HEK293 (cell line): Measurements from ENCODE around the gene CACNA2D1.

Experiments
- KLF10 ChIP-seq: fragments of 450-650 bp; IDR thresholded peaks from 2 replicates; pipeline ENCODE4 v1.5.1; 2018; ENCODE audit warnings: missing biosample characterization, mild to moderate bottlenecking, missing genetic modification characterization
- ZEB2 ChIP-seq: fragments of 450-650 bp; formaldehyde crosslinking; IDR thresholded peaks from 2 replicates; pipeline ENCODE4 v1.5.1; 2016; ENCODE audit warnings: missing biosample characterization, missing genetic modification characterization
- ZNF132 ChIP-seq: fragments of 450-650 bp; formaldehyde crosslinking; IDR thresholded peaks from 2 replicates; pipeline ENCODE4 v1.5.1; 2017; ENCODE audit warnings: missing biosample characterization, missing genetic modification characterization, borderline replicate concordance
- ZNF664 ChIP-seq: fragments of 450-650 bp; formaldehyde crosslinking; IDR thresholded peaks from 2 replicates; pipeline ENCODE4 v1.5.1; 2016; ENCODE audit warnings: missing biosample characterization, missing genetic modification characterization
- TF ChIP-seq, protein P1 (sequence below): fragments of 450-650 bp; formaldehyde crosslinking; IDR thresholded peaks from 2 replicates; pipeline ENCODE4 v1.5.1; 2016; ENCODE audit warnings: missing biosample characterization, missing genetic modification characterization
- TF ChIP-seq, protein P2 (sequence below): fragments of 450-650 bp; formaldehyde crosslinking; IDR thresholded peaks from 2 replicates; pipeline ENCODE4 v1.5.1; 2016; ENCODE audit warnings: missing biosample characterization, missing genetic modification characterization

DNA sequence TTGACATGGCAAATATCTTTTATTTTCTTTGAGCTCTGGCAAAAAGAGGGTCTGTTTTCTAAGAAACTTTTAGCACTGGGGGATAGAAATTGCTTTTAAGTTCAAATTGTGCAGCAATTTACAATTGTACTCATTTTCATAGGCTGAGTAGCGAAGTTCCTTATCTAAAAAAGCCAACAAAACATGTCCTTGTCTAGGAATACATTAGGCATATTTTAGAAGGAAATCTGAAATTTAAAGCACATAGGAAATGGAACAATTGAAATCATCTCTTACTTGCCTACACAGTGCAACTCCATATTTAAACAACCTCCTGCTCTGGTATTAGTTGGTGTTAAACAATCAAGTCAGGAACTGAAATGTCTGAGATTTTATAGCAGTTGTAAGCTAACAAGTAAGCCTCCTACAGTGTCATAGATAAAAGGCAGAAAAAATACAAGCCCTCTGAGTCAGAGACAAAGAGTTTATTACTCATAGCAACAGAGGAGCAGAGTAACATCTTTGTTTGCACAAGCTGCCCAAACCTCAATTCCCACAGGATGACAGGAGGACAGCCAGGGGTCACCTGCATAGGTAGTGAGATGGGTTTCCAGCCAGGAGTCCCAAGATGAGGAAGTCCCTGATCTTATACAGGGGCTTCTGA, 393.6 kb downstream of the CACNA2D1 start:
- TF ChIP-seq, protein P1, sequence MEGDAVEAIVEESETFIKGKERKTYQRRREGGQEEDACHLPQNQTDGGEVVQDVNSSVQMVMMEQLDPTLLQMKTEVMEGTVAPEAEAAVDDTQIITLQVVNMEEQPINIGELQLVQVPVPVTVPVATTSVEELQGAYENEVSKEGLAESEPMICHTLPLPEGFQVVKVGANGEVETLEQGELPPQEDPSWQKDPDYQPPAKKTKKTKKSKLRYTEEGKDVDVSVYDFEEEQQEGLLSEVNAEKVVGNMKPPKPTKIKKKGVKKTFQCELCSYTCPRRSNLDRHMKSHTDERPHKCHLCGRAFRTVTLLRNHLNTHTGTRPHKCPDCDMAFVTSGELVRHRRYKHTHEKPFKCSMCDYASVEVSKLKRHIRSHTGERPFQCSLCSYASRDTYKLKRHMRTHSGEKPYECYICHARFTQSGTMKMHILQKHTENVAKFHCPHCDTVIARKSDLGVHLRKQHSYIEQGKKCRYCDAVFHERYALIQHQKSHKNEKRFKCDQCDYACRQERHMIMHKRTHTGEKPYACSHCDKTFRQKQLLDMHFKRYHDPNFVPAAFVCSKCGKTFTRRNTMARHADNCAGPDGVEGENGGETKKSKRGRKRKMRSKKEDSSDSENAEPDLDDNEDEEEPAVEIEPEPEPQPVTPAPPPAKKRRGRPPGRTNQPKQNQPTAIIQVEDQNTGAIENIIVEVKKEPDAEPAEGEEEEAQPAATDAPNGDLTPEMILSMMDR (tag by site-specific recombination) = no peak
- TF ChIP-seq ZEB2 (tag by site-specific recombination) (peak; percentile 46; the same call in 1 of the 2 replicates), ZNF664 (no peak), KLF10 (tag by site-specific recombination) (no peak), ZNF132 (no peak)
- TF ChIP-seq, protein P2, sequence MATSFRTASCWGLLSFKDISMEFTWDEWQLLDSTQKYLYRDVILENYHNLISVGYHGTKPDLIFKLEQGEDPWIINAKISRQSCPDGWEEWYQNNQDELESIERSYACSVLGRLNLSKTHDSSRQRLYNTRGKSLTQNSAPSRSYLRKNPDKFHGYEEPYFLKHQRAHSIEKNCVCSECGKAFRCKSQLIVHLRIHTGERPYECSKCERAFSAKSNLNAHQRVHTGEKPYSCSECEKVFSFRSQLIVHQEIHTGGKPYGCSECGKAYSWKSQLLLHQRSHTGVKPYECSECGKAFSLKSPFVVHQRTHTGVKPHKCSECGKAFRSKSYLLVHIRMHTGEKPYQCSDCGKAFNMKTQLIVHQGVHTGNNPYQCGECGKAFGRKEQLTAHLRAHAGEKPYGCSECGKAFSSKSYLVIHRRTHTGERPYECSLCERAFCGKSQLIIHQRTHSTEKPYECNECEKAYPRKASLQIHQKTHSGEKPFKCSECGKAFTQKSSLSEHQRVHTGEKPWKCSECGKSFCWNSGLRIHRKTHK (tag by site-specific recombination) = no peak
